B cell (primary cell): ENCODE data around the gene EDA2R. TPM values are rescaled to one million over a fixed set of nuclear protein-coding genes. Genes with fewer than 3 reads are reported as not detected.

ENCODE experiments used
- ATAC-seq: fragments of 200-7000 bp; cut with Tn5 transposase; one replicate; pipeline ENCODE4 v1.10.0; 2021; ENCODE audit warnings: low read depth, mild to moderate bottlenecking, moderate number of reproducible peaks, moderate library complexity
- CTCF ChIA-PET: fragments of 350-600 bp; sonication (Branson Sonifier 250); formaldehyde crosslinking; loops from one replicate; lab custom pipeline; 2021; ENCODE audit warnings: antibody characterized with exemption, inconsistent platforms; lab: Charles Lee
- POLR2A ChIA-PET: fragments of 350-600 bp; sonication (Branson Sonifier 250); formaldehyde crosslinking; loops from one replicate; lab custom pipeline; 2021; ENCODE audit warnings: antibody characterized with exemption; lab: Charles Lee
- DNase-seq: peaks from one replicate; pipeline ENCODE4 v3.0.0; 2013
- H2AFZ ChIP-seq: 2 replicates; pipeline ENCODE4 v1.6.1; 2012; ENCODE audit warnings: mild to moderate bottlenecking, low read depth, low read length; ENCODE audit not compliant: insufficient read depth, poor library complexity, severe bottlenecking
- H3K27ac ChIP-seq, 2 donors: 1 replicate in 1 of 2; 2 replicates in 1 of 2; pipeline ENCODE4 v1.5.1; 2012 to 2013; ENCODE audit warnings: low read length in 2 of 2, mild to moderate bottlenecking in 2 of 2, moderate library complexity in 1 of 2
- H3K27me3 ChIP-seq, 4 experiments: fragments of 200-600 bp in 1 of 4; sonication (generic) in 1 of 4; replicated peaks in 1 of 4; 1 replicate in 2 of 4; 2 replicates in 2 of 4; pipeline versions ENCODE4 v1.6.1 to v1.7.0; 2013 to 2016; ENCODE audit warnings: low read length in 3 of 4, mild to moderate bottlenecking in 2 of 4, mixed read lengths in 1 of 4, moderate library complexity in 1 of 4; ENCODE audit not compliant: insufficient read depth in 4 of 4, control insufficient read depth in 3 of 4; ENCODE audit errors: control extremely low read depth in 1 of 4
- H3K36me3 ChIP-seq, 2 experiments: replicated peaks in 1 of 2; 1 replicate in 1 of 2; 2 replicates in 1 of 2; pipeline versions ENCODE4 v1.6.1 to v1.7.1; 2013; ENCODE audit warnings: low read length in 1 of 2; ENCODE audit not compliant: insufficient read depth in 2 of 2, control insufficient read depth in 1 of 2; ENCODE audit errors: control extremely low read depth in 1 of 2, extremely low read depth in 1 of 2
- H3K4me1 ChIP-seq, 2 donors: fragments of 200-600 bp in 1 of 2; sonication (generic) in 1 of 2; 1 replicate in 1 of 2; 2 replicates in 1 of 2; pipeline versions ENCODE4 v1.5.1 to v1.6.1; 2013 to 2017; ENCODE audit warnings: low read length in 2 of 2; ENCODE audit not compliant: control insufficient read depth in 2 of 2, insufficient read depth in 2 of 2
- H3K4me2 ChIP-seq: replicated peaks from 2 replicates; pipeline ENCODE3; 2012; ENCODE audit warnings: mild to moderate bottlenecking, low read depth, low read length; ENCODE audit not compliant: poor library complexity, severe bottlenecking
- H3K4me3 ChIP-seq, 5 experiments: fragments of 200-600 bp in 1 of 5; sonication (generic) in 1 of 5; 1 replicate in 3 of 5; 2 replicates in 2 of 5; pipeline versions ENCODE4 v1.5.1 to v1.7.0; 2011 to 2016; ENCODE audit warnings: low read length in 4 of 5, mild to moderate bottlenecking in 4 of 5, low read depth in 2 of 5, control low read depth in 1 of 5, moderate library complexity in 1 of 5; ENCODE audit not compliant: insufficient read depth in 1 of 5; ENCODE audit errors: control extremely low read depth in 1 of 5, extremely low read depth in 1 of 5
- H3K79me2 ChIP-seq: fragments of 200-600 bp; sonication (generic); one replicate; pipeline ENCODE4 v1.6.0; 2016; ENCODE audit warnings: low read length; ENCODE audit not compliant: control insufficient read depth, insufficient read depth
- H3K9ac ChIP-seq: fragments of 200-600 bp; sonication (generic); 2 replicates; pipeline ENCODE4 v1.6.1; 2017; ENCODE audit warnings: mild to moderate bottlenecking, low read length, moderate library complexity
- H3K9me3 ChIP-seq, 3 donors: one replicate each; pipeline versions ENCODE4 v1.6.1 to v1.7.1; 2013; ENCODE audit warnings: low read length in 2 of 3; ENCODE audit not compliant: control insufficient read depth in 2 of 3, insufficient read depth in 1 of 3; ENCODE audit errors: control extremely low read depth in 1 of 3
- H4K20me1 ChIP-seq: 2 replicates; pipeline ENCODE4 v1.6.0; 2012; ENCODE audit warnings: mild to moderate bottlenecking, low read length; ENCODE audit not compliant: insufficient read depth, control insufficient read depth, poor library complexity, severe bottlenecking
- H3K27ac Mint-ChIP-seq: one replicate; pipeline ENCODE4 v1.8.0; 2021; ENCODE audit warnings: mixed read lengths
- H3K27me3 Mint-ChIP-seq: one replicate; pipeline ENCODE4 v1.8.0; 2021; ENCODE audit warnings: mixed read lengths
- H3K4me1 Mint-ChIP-seq: one replicate; pipeline ENCODE4 v1.8.0; 2021; ENCODE audit warnings: mixed read lengths
- H3K4me3 Mint-ChIP-seq: one replicate; pipeline ENCODE4 v1.8.0; 2021; ENCODE audit warnings: mixed read lengths
- H3K9me3 Mint-ChIP-seq: one replicate; pipeline ENCODE4 v1.8.0; 2022; ENCODE audit warnings: mixed read lengths; ENCODE audit not compliant: insufficient read depth
- CTCF ChIP-seq: fragments of 200-600 bp; IDR thresholded peaks from one replicate; pipeline ENCODE4 v1.8.0; 2022; ENCODE audit warnings: antibody characterized with exemption, mild to moderate bottlenecking
- EZH2 ChIP-seq: IDR thresholded peaks from 2 replicates; pipeline ENCODE4 v1.6.1; 2012; ENCODE audit warnings: borderline replicate concordance, low read depth, mild to moderate bottlenecking, moderate library complexity, low read length; ENCODE audit not compliant: insufficient read depth, poor library complexity, severe bottlenecking
- WGBS: methylation state at CpG from one replicate; pipeline ENCODE4 v1.1.5; 2013; ENCODE audit warnings: missing lambda C conversion rate; ENCODE audit not compliant: insufficient coverage; 5-methylcytosine and 5-hydroxymethylcytosine counted together
- intact Hi-C: fragments of 100-400 bp; cut with micrococcal nuclease; formaldehyde crosslinking; loops from one replicate; pipeline ENCODE4 v1.10.0; 2022
- polyA plus RNA-seq: library from polyadenylated mRNA; depleted of rRNA; stranded (reverse); fragments of >200 nt; gene quantifications from 2 replicates; pipeline ENCODE4 v1.2.3, GENCODE V29; 2012
- total RNA-seq, 2 donors: library from RNA; stranded (reverse); fragments of 120-200 nt in 1 of 2; gene quantifications; 1 replicate in 1 of 2; 2 replicates in 1 of 2; pipeline versions ENCODE4 v1.2.3 to v1.2.4, GENCODE V29; 2013 to 2022

The EDA2R gene
- total and polyA plus RNA-seq, 2 donors (not counting 1 experiment from before 2014, with no cell fraction given): 0.25 to 0.49 TPM

GRCh38 chrX:66602381-66602938 lies 36.4 kb downstream of the EDA2R start:
- no peaks in the 10 kb centered on the region for H4K20me1 ChIP-seq
- ChIA-PET CTCF (no interaction called here), POLR2A (no interaction called here)
- peaks cover 0 to 3% (median 0%) of the 10 kb centered on the region in 3 donors for H3K9me3 ChIP-seq
- DNase-seq: no peak
- H3K4me1 ChIP-seq: peaks cover 8 to 14% of the 10 kb centered on the region in 2 donors
- no CpG with 5 or more reads among the region's 1 CpG for WGBS
- no peak for TF ChIP-seq CTCF
- TF ChIP-seq EZH2: no peak
- H3K27me3 ChIP-seq: no peaks in the 10 kb centered on the region
- H3K27me3 Mint-ChIP-seq: no peaks in the 10 kb centered on the region
- no peaks in the 10 kb centered on the region for H3K79me2 ChIP-seq
- H3K4me1 Mint-ChIP-seq: peaks cover 12% of the 10 kb centered on the region
- H2AFZ ChIP-seq: no peak overlapping the region
- H3K4me3 Mint-ChIP-seq: no peak overlapping the region
- H3K9me3 Mint-ChIP-seq: no peaks in the 10 kb centered on the region
- no peak overlapping the region for H3K27ac Mint-ChIP-seq
- no peak for ATAC-seq
- no peaks in the 10 kb centered on the region for H3K36me3 ChIP-seq
- no peak overlapping the region for H3K4me3 ChIP-seq
- no peak overlapping the region for H3K9ac ChIP-seq
- intact Hi-C loops: no loop called here
- H3K27ac ChIP-seq: no peak overlapping the region
- H3K4me2 ChIP-seq: no peak overlapping the region

DNA sequence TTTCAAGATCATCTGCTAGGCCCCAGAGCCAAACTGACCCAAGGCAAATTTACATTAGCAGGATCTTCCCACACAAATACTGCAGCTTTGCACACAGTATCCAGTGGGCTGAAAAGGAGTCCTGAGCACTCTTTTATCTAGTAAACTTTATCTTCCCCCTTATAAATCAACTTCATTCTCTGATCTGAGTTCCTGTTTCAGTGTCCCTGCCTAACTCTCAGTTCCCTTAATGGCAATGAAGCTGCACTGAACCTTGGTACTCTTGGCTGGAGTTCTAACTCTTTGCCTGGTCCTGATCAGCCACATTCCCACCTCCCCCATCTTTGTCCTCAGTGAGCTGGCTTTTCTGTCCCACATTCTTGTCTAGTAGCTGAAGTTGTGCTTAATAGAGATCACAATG lies 37.4 kb downstream of the EDA2R start:
- ChIA-PET POLR2A (no interaction called here), CTCF (no interaction called here)
- Histone ChIP-seq H4K20me1 (no peaks in the 10 kb centered on the region), H3K4me3 (no peak overlapping the region), H3K79me2 (no peaks in the 10 kb centered on the region), H3K9ac (no peak overlapping the region), H2AFZ (no peak overlapping the region), H3K9me3 (no peaks in the 10 kb centered on the region), H3K27ac (no peak overlapping the region), H3K36me3 (no peaks in the 10 kb centered on the region), H3K4me1 (peaks cover 8 to 14% of the 10 kb centered on the region in 2 donors), H3K27me3 (no peaks in the 10 kb centered on the region), H3K4me2 (no peak overlapping the region)
- H3K4me3 Mint-ChIP-seq: no peak overlapping the region
- no peaks in the 10 kb centered on the region for H3K9me3 Mint-ChIP-seq
- H3K27ac Mint-ChIP-seq: no peak overlapping the region
- TF ChIP-seq EZH2 (no peak), CTCF (no peak)
- intact Hi-C loops: no loop called here
- no peaks in the 10 kb centered on the region for H3K27me3 Mint-ChIP-seq
- no peak for ATAC-seq
- H3K4me1 Mint-ChIP-seq: peaks cover 12% of the 10 kb centered on the region
- peak; percentile 5 for DNase-seq
